Liver (tissue), 9 donors: ENCODE results near the gene MAG. TPM values are rescaled to one million over a fixed set of nuclear protein-coding genes. Genes with fewer than 3 reads are reported as not detected.

Experiments
- DNase-seq: peaks from one replicate; pipeline ENCODE4 v3.0.0-alpha.2; 2017; ENCODE audit warnings: low spot score
- H3K27ac ChIP-seq, 2 donors: one replicate each; pipeline ENCODE4 v1.7.0; 2013; ENCODE audit warnings: inconsistent platforms in 2 of 2, low read length in 2 of 2, control low read depth in 1 of 2, low read depth in 1 of 2, mild to moderate bottlenecking in 1 of 2
- H3K27me3 ChIP-seq, 4 donors: one replicate each; pipeline versions ENCODE4 v1.6.1 to v1.7.0; 2013; ENCODE audit warnings: low read length in 3 of 4, inconsistent platforms in 1 of 4, mild to moderate bottlenecking in 1 of 4, moderate library complexity in 1 of 4; ENCODE audit not compliant: control insufficient read depth in 4 of 4, insufficient read depth in 4 of 4
- H3K36me3 ChIP-seq, 4 donors: one replicate each; pipeline versions ENCODE4 v1.6.1 to v1.7.0; 2013; ENCODE audit warnings: low read length in 3 of 4, mild to moderate bottlenecking in 3 of 4, low read depth in 1 of 4, moderate library complexity in 1 of 4; ENCODE audit not compliant: control insufficient read depth in 4 of 4, insufficient read depth in 3 of 4
- H3K4me1 ChIP-seq, 4 donors: one replicate each; pipeline versions ENCODE4 v1.6.1 to v1.7.0; 2013; ENCODE audit warnings: low read length in 3 of 4, mild to moderate bottlenecking in 3 of 4, moderate library complexity in 1 of 4; ENCODE audit not compliant: control insufficient read depth in 4 of 4, insufficient read depth in 4 of 4
- H3K4me3 ChIP-seq, 3 donors: one replicate each; pipeline versions ENCODE4 v1.6.1 to v1.7.0; 2013; ENCODE audit warnings: low read length in 3 of 3, control low read depth in 1 of 3, low read depth in 1 of 3, mild to moderate bottlenecking in 1 of 3
- H3K9ac ChIP-seq, 2 donors: one replicate each; pipeline ENCODE4 v1.7.0; 2013; ENCODE audit warnings: low read length in 2 of 2, mild to moderate bottlenecking in 2 of 2, moderate library complexity in 2 of 2, control low read depth in 1 of 2, low read depth in 1 of 2
- H3K9me3 ChIP-seq, 4 donors: one replicate each; pipeline versions ENCODE4 v1.6.1 to v1.7.0; 2013; ENCODE audit warnings: low read length in 3 of 4; ENCODE audit not compliant: control insufficient read depth in 4 of 4
- ATF3 ChIP-seq: IDR thresholded peaks from 2 replicates; pipeline ENCODE4 v1.6.1; 2016; ENCODE audit warnings: antibody characterized with exemption
- CTCF ChIP-seq: fragments of 150-350 bp; IDR thresholded peaks from 2 replicates; pipeline ENCODE4 v1.5.1; 2017; ENCODE audit warnings: improper control_type of control experiment, low read depth, low read length; ENCODE audit not compliant: missing input control
- EGR1 ChIP-seq, 2 donors: IDR thresholded peaks; 2 replicates each; pipeline ENCODE4 v1.6.1; 2016 to 2018; ENCODE audit warnings: antibody characterized with exemption in 2 of 2, low read depth in 2 of 2
- FOXA1 ChIP-seq: IDR thresholded peaks from 2 replicates; pipeline ENCODE4 v1.6.1; 2016; ENCODE audit warnings: antibody characterized with exemption
- FOXA2 ChIP-seq: IDR thresholded peaks from 2 replicates; pipeline ENCODE4 v1.6.1; 2016; ENCODE audit warnings: antibody characterized with exemption
- GABPA ChIP-seq, 2 donors: IDR thresholded peaks in 1 of 2; conservative IDR thresholded peaks in 1 of 2; 2 replicates each; pipeline ENCODE4 v1.6.1; 2016; ENCODE audit warnings: antibody characterized with exemption in 2 of 2, mild to moderate bottlenecking in 1 of 2, moderate library complexity in 1 of 2
- HNF4G ChIP-seq: IDR thresholded peaks from 2 replicates; pipeline ENCODE4 v1.6.1; 2016; ENCODE audit warnings: antibody characterized with exemption
- JUND ChIP-seq, 2 donors: IDR thresholded peaks; 2 replicates each; pipeline ENCODE4 v1.6.1; 2016; ENCODE audit warnings: antibody characterized with exemption in 2 of 2
- MAX ChIP-seq: IDR thresholded peaks from 2 replicates; pipeline ENCODE4 v1.6.1; 2016; ENCODE audit warnings: antibody characterized with exemption
- NR2F2 ChIP-seq: IDR thresholded peaks from 2 replicates; pipeline ENCODE4 v1.6.1; 2016; ENCODE audit warnings: antibody characterized with exemption
- RAD21 ChIP-seq, 2 donors: IDR thresholded peaks; 2 replicates each; pipeline ENCODE4 v1.6.1; 2016; ENCODE audit warnings: antibody characterized with exemption in 2 of 2, mild to moderate bottlenecking in 2 of 2
- REST ChIP-seq: IDR thresholded peaks from 2 replicates; pipeline ENCODE4 v1.6.1; 2016; ENCODE audit warnings: antibody characterized with exemption, mild to moderate bottlenecking
- RXRA ChIP-seq, 2 donors: IDR thresholded peaks; 2 replicates each; pipeline ENCODE4 v1.6.1; 2017 to 2018; ENCODE audit warnings: antibody characterized with exemption in 2 of 2, mild to moderate bottlenecking in 1 of 2
- SP1 ChIP-seq: IDR thresholded peaks from 2 replicates; pipeline ENCODE4 v1.6.1; 2018; ENCODE audit warnings: antibody characterized with exemption, mild to moderate bottlenecking
- YY1 ChIP-seq: IDR thresholded peaks from 2 replicates; pipeline ENCODE4 v1.6.1; 2016; ENCODE audit warnings: antibody characterized with exemption, mild to moderate bottlenecking
- ZBTB33 ChIP-seq: IDR thresholded peaks from 2 replicates; pipeline ENCODE4 v1.6.1; 2016; ENCODE audit warnings: antibody characterized with exemption
- WGBS: extraction: QIAGEN DNeasy Blood & Tissue Kit; methylation state at CpG from one replicate; pipeline ENCODE4 v1.1.7; 2013; 5-methylcytosine and 5-hydroxymethylcytosine counted together
- polyA plus RNA-seq, 2 donors: library from polyadenylated mRNA; stranded (reverse) in 1 of 2; unstranded in 1 of 2; fragments of 200-250 nt in 1 of 2; fragments of >200 nt in 1 of 2; fragmentation: Nextera tagmentation in 1 of 2; extraction: Ambion mirVana in 1 of 2; gene quantifications; one replicate each; pipeline versions ENCODE4 v1.2.1 to v1.2.3, GENCODE V29; 2013 to 2015
- total RNA-seq, 2 donors: library from RNA; depleted of rRNA; stranded (reverse); fragments of >200 nt; gene quantifications; one replicate each; pipeline ENCODE4 v1.2.3, GENCODE V29; 2014
- donor health status: healthy.
- donor health status: healthy.
- donor health status: healthy.
- donor health status: healthy.
- donor health status: healthy.

The MAG gene
- total and polyA plus RNA-seq, 4 donors: 0.29 to 3.9 (median 0.33) TPM; not detected in 1

GRCh38 chr19:35266520-35267352 is 25.2 kb upstream of the MAG start:
- Histone ChIP-seq H3K4me1 (peaks cover 13 to 54% (median 37%) of the 10 kb centered on the region in 4 donors), H3K27ac (peak overlapping the region; percentile 77 to 95), H3K4me3 (peak overlapping the region in 2 of 3 donors; percentile 83 to 89), H3K9me3 (no peaks in the 10 kb centered on the region), H3K9ac (peak overlapping the region; percentile 87), H3K27me3 (no peaks in the 10 kb centered on the region), H3K36me3 (peaks cover 0 to 12% (median 4%) of the 10 kb centered on the region in 4 donors)
- TF ChIP-seq REST (no peak), RAD21 (IDR thresholded peaks at IDR 0.05) (no peak), EGR1 (IDR thresholded peaks at IDR 0.05; ENCODE audit: low read depth in 2 of 2) (no peak), MAX (no peak), CTCF (no peak), RXRA (IDR thresholded peaks at IDR 0.05) (no peak), SP1 (no peak), ZBTB33 (no peak), FOXA2 (no peak), YY1 (no peak), JUND (IDR thresholded peaks at IDR 0.05) (no peak), GABPA (IDR thresholded peaks at IDR 0.05 in 1 of 2, conservative IDR thresholded peaks at IDR 0.05 in 1 of 2) (no peak), HNF4G (no peak), NR2F2 (no peak)
- WGBS: 39% methylated on average over 39 of the region's 39 CpGs
- DNase-seq: no peak

- Histone ChIP-seq H3K27me3 (no peaks in the 10 kb centered on the region), H3K9ac (peak overlapping the region; percentile 87), H3K36me3 (peaks cover 0 to 10% (median 4%) of the 10 kb centered on the region in 4 donors), H3K4me1 (peaks cover 19 to 55% (median 41%) of the 10 kb centered on the region in 4 donors), H3K9me3 (no peaks in the 10 kb centered on the region), H3K4me3 (peak overlapping the region; percentile 63 to 89 (median 83)), H3K27ac (peak overlapping the region; percentile 77 to 95)
- WGBS: 1% methylated on average over 40 of the region's 40 CpGs
- DNase-seq: peak; percentile 57
- no peak for TF ChIP-seq EGR1 (IDR thresholded peaks at IDR 0.05; ENCODE audit: low read depth in 2 of 2)
- no peak for TF ChIP-seq CTCF
- no peak for TF ChIP-seq YY1
- no peak for TF ChIP-seq FOXA1
- TF ChIP-seq HNF4G: no peak
- TF ChIP-seq ATF3: no peak
- TF ChIP-seq GABPA (IDR thresholded peaks at IDR 0.05 in 1 of 2, conservative IDR thresholded peaks at IDR 0.05 in 1 of 2): no peak
- no peak for TF ChIP-seq RXRA (IDR thresholded peaks at IDR 0.05)
- no peak for TF ChIP-seq REST
Observed at GRCh38 chr19:35267353-35267817, 24.6 kb upstream of the MAG start.
